Fibroblast of villous mesenchyme (primary cell): ENCODE data around the gene HPS1. TPM values are rescaled to one million over a fixed set of nuclear protein-coding genes. Genes with fewer than 3 reads are reported as not detected.

Source experiments
- small RNA-seq: library from RNA; depleted of rRNA; stranded (forward); fragments of <200 nt; gene quantifications from one replicate; pipeline ENCODE3, GENCODE V24; 2012
- total RNA-seq: library from RNA; depleted of rRNA; stranded (reverse); fragments of >200 nt; gene quantifications from 2 replicates; pipeline ENCODE4 v1.2.3, GENCODE V29; 2012

HPS1 gene
- total RNA-seq, 1 donor: 43.2 TPM

Small RNA genes within 50 kb of the gene (small RNA-seq; reads per million reads assigned to genes)
- not detected for gene MIR4685

Other genes starting within 250 kb of the HPS1 start
- 67.8 and 68.3 TPM in 2 replicates for gene LOXL4, start 178.7 kb downstream of the HPS1 start, total RNA-seq
- gene PYROXD2, start 31.8 kb downstream of the HPS1 start, total RNA-seq: 9.0 and 10.8 TPM in 2 replicates